HG03103 (cell line): Measurements from ENCODE around the gene NMBR.
"Not testable (repeated sequence)": the region's sequence is repeated elsewhere in the genome, so short reads cannot be mapped to it uniquely, and the experiment has no call there.

ENCODE experiments used
- ATAC-seq: cut with Tn5 transposase; IDR thresholded peaks from one replicate; pipeline ENCODE4 v1.9.1; 2021; ENCODE audit warnings: low read depth; ENCODE audit not compliant: unreplicated experiment

Gene NMBR

DNA sequence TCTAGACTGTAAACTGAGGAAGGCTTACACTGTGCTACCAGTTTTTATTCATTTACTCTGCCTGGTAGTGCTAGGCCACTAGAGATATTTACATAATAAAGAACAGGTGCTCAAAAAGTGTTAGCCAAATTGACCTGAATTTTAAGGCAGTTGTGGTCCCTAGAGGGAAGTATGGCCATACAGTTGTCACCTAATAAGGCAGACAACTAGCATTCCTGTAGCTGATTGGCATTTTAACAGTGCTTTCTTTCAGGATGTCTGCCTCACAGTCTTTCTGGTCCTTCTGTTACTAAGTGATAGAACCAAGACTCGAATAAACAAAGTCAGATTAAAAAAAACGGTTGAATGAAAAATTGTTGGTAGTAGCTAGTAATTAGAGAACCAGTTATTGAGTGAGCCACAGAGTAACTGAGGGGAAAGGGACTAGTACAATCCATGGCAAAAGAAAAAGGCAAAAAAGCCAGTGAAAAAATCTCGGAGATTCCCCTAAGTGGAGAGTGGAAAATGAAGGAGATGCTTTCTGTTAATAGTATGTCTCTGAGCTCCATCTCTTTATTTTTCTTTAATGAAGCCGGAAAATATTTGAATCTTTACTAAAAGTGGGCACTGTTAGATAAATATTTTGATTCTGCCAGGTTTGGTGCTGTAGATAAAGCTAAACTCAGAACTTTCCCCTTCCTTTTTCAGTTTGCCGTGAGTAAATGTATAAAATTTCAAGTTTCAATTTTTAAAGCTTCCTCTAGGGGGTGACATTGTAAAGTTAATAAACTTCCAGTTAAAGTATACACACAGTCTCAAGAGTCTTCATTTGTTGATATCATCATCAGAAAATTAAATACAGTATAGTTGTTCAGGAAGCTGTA, 9.2 kb upstream of the NMBR start:
- ATAC-seq, result no peak

DNA sequence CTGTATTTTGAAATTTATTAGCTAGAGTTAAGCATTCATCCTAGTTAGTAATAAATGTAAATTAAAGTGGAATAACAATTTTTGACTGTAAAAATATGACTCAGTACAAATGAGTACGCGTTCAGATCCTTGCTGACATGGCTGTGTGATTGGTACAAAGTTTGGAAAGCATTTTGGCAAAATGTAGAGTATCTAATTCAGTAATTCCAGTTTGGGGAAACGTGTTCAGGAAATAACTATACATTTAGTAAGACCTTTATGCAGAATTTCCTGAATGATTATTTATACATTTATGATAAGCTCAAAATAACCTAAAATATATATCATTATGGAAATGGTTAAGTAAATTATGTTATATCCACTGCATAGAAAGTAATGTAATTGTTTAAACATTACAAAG, 8.2 kb upstream of the NMBR start:
- no peak for ATAC-seq

GRCh38 chr6:142154336-142154735, 7.4 kb upstream of the NMBR start:
- ATAC-seq, result no peak

DNA sequence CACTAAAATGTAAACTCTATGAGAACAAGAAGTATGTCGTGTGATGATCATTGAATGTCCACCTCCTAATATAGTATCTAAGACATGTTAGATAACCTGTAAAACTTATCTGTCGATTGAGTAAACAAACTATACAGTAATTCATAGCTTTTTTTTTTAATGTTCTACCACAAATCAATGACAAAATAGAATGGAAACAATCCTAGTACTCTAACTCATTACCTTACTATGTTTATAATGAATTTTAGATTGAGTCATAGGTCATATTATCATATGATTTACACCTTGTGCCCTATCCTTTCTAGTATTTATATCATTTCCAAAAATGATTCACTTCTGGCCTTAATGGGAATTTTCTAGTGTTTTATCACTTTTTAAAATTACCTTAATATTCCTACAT, 6.3 kb upstream of the NMBR start:
- ATAC-seq, result no peak

GRCh38 chr6:142152746-142153145, 5.8 kb upstream of the NMBR start:
- no peak for ATAC-seq

DNA sequence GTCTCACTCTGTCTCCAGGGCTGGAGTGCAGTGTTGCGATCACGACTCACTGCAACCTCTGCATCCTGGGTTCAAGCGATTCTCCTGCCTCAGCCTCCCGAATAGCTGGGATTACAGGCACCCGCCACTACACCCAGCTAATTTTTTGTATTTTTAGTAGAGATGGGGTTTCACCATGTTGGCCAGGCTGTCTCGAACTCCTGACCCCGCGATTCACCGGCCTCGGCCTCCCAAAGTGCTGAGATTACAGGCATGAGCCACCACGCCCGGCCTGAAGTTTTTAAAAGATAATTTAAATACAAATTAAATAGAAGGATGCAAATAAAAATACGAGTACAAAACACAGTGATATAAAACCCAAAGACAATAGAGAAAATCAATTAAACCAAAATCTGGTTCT, 5.4 kb downstream of the NMBR start:
- ATAC-seq, result not testable (repeated sequence)

GRCh38 chr6:142138876-142139275, 8.0 kb downstream of the NMBR start:
- ATAC-seq, result no peak

DNA sequence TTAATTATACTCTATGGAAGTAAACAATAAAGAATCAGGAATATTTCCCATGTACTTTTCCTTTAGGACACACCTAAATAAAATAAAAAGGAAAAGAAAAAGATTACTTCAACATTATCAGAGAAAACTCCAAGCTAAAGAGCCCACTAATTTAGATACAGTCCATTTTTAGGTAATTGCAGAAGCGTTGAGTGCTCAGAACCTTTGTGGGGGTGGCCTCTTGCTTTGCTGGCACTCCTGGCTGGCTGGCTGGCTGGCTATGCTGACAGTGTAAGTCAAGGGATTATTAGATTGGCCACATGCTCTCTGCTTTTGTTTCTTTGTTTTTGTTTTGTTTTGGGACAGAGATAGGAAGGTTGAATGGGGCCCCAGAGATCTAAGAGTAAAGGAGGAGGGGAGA, 14.3 kb downstream of the NMBR start, which contains the start of gene GJE1:
Gene GJE1 (plus strand): TSS at position 301 of the 400 bp plus-strand sequence. CDS start 234 bp downstream, outside the sequence.
- ATAC-seq, result no peak

GRCh38 chr6:142130814-142131213, 16.1 kb downstream of the NMBR start:
- no peak for ATAC-seq

DNA sequence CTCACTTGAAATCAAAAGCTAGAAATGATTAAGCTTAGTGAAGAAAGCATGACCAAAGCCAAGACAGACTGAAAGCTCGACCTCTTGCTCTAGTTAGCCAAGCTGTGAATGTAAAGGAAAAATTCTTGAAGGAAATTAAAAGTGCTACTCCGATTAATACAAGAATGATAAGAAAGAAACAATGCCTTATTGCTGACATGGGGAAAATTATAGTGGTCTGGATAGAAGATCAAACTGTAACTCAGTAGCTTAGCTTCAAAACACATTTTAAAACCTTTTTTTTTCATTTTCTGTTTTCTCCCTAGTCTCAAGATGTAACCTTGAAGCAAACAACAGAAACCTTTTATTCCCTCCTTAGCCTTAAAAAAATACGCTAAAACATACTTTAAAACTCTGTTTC, 25.6 kb downstream of the NMBR start:
- ATAC-seq, result no peak

- ATAC-seq, result no peak
Observed at GRCh38 chr6:142118925-142119324, 28.0 kb downstream of the NMBR start.

DNA sequence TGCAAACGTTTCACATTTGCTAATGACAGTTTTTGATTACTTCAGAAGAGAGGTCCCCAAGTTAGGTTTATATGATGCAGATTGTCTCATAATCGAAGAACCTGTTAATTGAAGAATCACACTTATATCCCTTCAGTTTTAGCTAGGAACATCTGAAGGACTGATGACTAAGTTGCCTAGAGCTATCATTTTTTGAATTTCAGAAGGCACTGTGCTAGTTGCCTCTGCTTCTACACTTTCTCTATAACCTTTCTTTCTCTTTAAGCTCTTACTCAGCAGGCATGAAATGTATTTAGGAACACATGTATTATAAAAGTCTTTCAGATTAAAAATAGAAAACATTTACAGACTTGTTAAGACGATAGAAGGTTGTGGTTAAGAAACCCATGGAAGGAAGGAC, 28.6 kb downstream of the NMBR start:
- no peak for ATAC-seq

- no peak for ATAC-seq
Observed at GRCh38 chr6:142117366-142117765, 29.6 kb downstream of the NMBR start.

GRCh38 chr6:142112451-142113061, 34.4 kb downstream of the NMBR start:
- peak; percentile 69 for ATAC-seq

DNA sequence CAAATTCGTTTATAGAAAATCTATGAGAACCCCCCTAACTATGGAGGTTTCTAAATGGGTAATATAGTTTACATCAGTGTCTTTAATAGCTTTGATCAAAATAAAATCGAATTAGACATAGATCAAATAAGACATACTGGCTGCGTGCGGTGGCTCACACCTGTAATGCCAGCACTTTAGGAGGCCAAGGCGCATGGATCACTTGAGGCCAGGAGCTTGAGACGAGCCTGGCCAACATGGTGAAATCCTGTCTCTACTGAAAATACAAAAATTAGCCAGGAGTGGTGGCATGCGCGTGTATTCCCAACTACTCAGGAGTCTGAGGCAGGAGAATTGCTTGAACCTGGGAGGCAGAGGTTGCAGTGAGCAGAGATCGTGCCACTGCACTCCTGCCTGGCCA, 36.1 kb downstream of the NMBR start:
- not testable (repeated sequence) for ATAC-seq

- not testable (repeated sequence) for ATAC-seq
Observed at GRCh38 chr6:142104820-142105219, 42.1 kb downstream of the NMBR start.

- ATAC-seq, result no peak
Observed at GRCh38 chr6:142088858-142089216, 58.1 kb downstream of the NMBR start.

- ATAC-seq, result no peak
Observed at GRCh38 chr6:142087950-142088857, 58.7 kb downstream of the NMBR start.

DNA sequence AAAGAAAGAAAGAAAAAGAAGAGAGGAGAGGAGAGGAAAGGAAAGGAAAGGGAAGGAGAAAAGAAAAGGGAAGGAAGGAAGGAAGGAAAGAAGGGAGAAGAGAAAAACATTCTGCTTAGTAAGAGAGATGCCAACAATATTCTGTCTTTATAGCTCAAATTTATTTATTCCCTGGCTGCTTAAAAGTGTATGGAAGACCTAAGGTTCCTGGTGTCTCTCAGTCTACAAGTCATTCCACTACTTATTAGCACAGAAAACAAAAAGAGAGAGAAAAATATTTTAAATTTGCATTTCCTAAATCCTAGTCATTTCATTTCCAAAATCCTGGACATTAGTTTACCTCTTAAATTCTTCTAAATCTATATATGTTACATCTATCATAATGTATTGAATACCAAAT, 67.8 kb downstream of the NMBR start:
- ATAC-seq, result no peak

GRCh38 chr6:142075516-142076101, 71.3 kb downstream of the NMBR start:
- ATAC-seq, result no peak

DNA sequence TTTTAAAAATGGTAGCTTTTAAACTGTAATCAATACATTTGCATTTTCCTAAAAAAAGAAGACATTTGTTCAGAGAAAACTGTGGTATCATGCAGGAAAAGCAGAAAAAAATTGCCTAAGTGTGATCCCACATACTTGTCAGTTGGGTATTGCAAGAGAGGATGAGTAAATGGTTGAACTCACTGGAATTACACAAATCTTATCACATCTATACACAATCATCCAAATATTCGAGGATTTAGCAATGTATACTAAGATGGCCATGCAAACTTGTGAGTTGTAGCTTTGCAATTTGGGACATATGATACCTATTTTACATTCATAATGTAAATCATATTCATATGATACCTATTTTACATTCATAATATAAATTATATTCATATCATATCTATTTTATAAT, 72.4 kb downstream of the NMBR start:
- no peak for ATAC-seq
